OCI-LY7 (cell line): ENCODE results near the gene SEC22B.
"Not testable (repeated sequence)": the region's sequence is repeated elsewhere in the genome, so short reads cannot be mapped to it uniquely, and the experiment has no call there.

Experiments used
- CTCF ChIP-seq: fragments of 200-600 bp; sonication (generic); conservative IDR thresholded peaks from 2 replicates; pipeline ENCODE4 v1.5.1; 2014; ENCODE audit warnings: mild to moderate bottlenecking, antibody characterized with exemption, low read length, moderate library complexity, mixed read lengths
- EZH2phosphoT487 ChIP-seq: fragments of 200-600 bp; sonication (generic); IDR thresholded peaks from 2 replicates; pipeline ENCODE4 v1.6.1; 2018; ENCODE audit warnings: low read depth, borderline replicate concordance, mild to moderate bottlenecking, mixed run types, antibody characterized with exemption, low read length, moderate library complexity, mixed read lengths

GRCh38 chr1:120141865-120142264 lies 34.5 kb downstream of the SEC22B start:
- TF ChIP-seq CTCF, EZH2phosphoT487: not testable (repeated sequence)
